Astrocyte (in vitro differentiated cells and primary cell): Measurements from ENCODE around the gene IL4R. TPM values are rescaled to one million over a fixed set of nuclear protein-coding genes. Genes with fewer than 3 reads are reported as not detected.

ENCODE experiments used
- DNase-seq: peaks from one replicate; pipeline ENCODE4 v3.0.0-alpha.2; 2010; ENCODE audit warnings: low read depth
- FAIRE-seq: peaks from 2 replicates; lab custom pipeline; 2011; peaks lifted over from hg19 to GRCh38; lab: Jason Lieb, UNC
- H2AFZ ChIP-seq: 2 replicates; pipeline ENCODE4 v1.6.0; 2012; ENCODE audit warnings: low read depth, low read length, inconsistent platforms
- H3K27ac ChIP-seq: 2 replicates; pipeline ENCODE4 v1.5.1; 2011; ENCODE audit warnings: low read depth, low read length, inconsistent platforms
- H3K27me3 ChIP-seq: 2 replicates; pipeline ENCODE4 v1.6.0; 2011; ENCODE audit warnings: low read length, inconsistent platforms; ENCODE audit not compliant: insufficient read depth
- H3K36me3 ChIP-seq: 2 replicates; pipeline ENCODE4 v1.5.1; 2011; ENCODE audit warnings: low read length, inconsistent platforms; ENCODE audit not compliant: insufficient read depth
- H3K4me1 ChIP-seq: 2 replicates; pipeline ENCODE4 v1.5.1; 2011; ENCODE audit warnings: low read length, inconsistent platforms; ENCODE audit not compliant: insufficient read depth
- H3K4me2 ChIP-seq: 2 replicates; pipeline ENCODE4 v1.6.0; 2012; ENCODE audit warnings: low read length, inconsistent platforms
- H3K4me3 ChIP-seq: 2 replicates; pipeline ENCODE4 v1.5.1; 2011; ENCODE audit warnings: low read depth, mild to moderate bottlenecking, low read length, inconsistent platforms; ENCODE audit not compliant: insufficient read depth
- H3K79me2 ChIP-seq: 2 replicates; pipeline ENCODE4 v1.6.0; 2012; ENCODE audit warnings: mild to moderate bottlenecking, low read length, inconsistent platforms; ENCODE audit not compliant: insufficient read depth
- H3K9ac ChIP-seq: 2 replicates; pipeline ENCODE4 v1.6.0; 2012; ENCODE audit warnings: mild to moderate bottlenecking, low read length, inconsistent platforms
- H3K9me3 ChIP-seq: 2 replicates; pipeline ENCODE4 v1.5.1; 2012; ENCODE audit warnings: low read depth, mild to moderate bottlenecking, low read length, inconsistent platforms; ENCODE audit not compliant: insufficient read depth
- H4K20me1 ChIP-seq: 2 replicates; pipeline ENCODE4 v1.6.0; 2012; ENCODE audit warnings: low read length, inconsistent platforms; ENCODE audit not compliant: insufficient read depth
- H3K27ac Mint-ChIP-seq: one replicate; pipeline ENCODE4 v1.8.0; 2021; ENCODE audit warnings: mild to moderate bottlenecking, mixed read lengths; ENCODE audit not compliant: unreplicated experiment
- H3K27me3 Mint-ChIP-seq: one replicate; pipeline ENCODE4 v1.8.0; 2021; ENCODE audit warnings: low read depth, mixed read lengths; ENCODE audit not compliant: unreplicated experiment
- H3K36me3 Mint-ChIP-seq: one replicate; pipeline ENCODE4 v1.8.0; 2021; ENCODE audit warnings: low read depth, mixed read lengths; ENCODE audit not compliant: unreplicated experiment
- H3K4me1 Mint-ChIP-seq: one replicate; pipeline ENCODE4 v1.8.0; 2021; ENCODE audit warnings: low read depth, mixed read lengths; ENCODE audit not compliant: unreplicated experiment
- H3K4me3 Mint-ChIP-seq: one replicate; pipeline ENCODE4 v1.8.0; 2021; ENCODE audit warnings: mild to moderate bottlenecking, moderate library complexity, mixed read lengths; ENCODE audit not compliant: unreplicated experiment
- H3K9me3 Mint-ChIP-seq: one replicate; pipeline ENCODE4 v1.8.0; 2021; ENCODE audit warnings: mild to moderate bottlenecking, mixed read lengths; ENCODE audit not compliant: unreplicated experiment
- CTCF ChIP-seq: IDR thresholded peaks from 2 replicates; pipeline ENCODE4 v1.5.1; 2011; ENCODE audit warnings: low read depth, mild to moderate bottlenecking, inconsistent platforms, low read length, moderate library complexity; ENCODE audit not compliant: insufficient read depth
- EZH2 ChIP-seq: IDR thresholded peaks from 2 replicates; pipeline ENCODE4 v1.6.1; 2012; ENCODE audit warnings: mild to moderate bottlenecking, low read length, inconsistent platforms; ENCODE audit not compliant: insufficient read depth
- total RNA-seq: library from RNA; stranded (reverse); gene quantifications from 2 replicates; pipeline ENCODE4 v1.2.1, GENCODE V29; 2021

Gene IL4R
- total RNA-seq, 1 donor from 2014 or later: 17.5 TPM

- Mint-ChIP-seq H3K4me1 (peaks cover 11% of the 10 kb centered on the region), H3K9me3 (peaks cover 2% of the 10 kb centered on the region), H3K27ac (peak within 1 kb of the TSS; percentile 83), H3K27me3 (no peaks in the 10 kb centered on the region), H3K4me3 (peak within 1 kb of the TSS; percentile 88), H3K36me3 (no peaks in the 10 kb centered on the region)
- FAIRE-seq: no peak
- Histone ChIP-seq H3K4me3 (peak within 1 kb of the TSS; percentile 77), H3K36me3 (no peaks in the 10 kb centered on the region), H3K9ac (peak within 1 kb of the TSS; percentile 87), H3K27me3 (no peaks in the 10 kb centered on the region), H3K79me2 (peaks cover 9% of the 10 kb centered on the region), H4K20me1 (no peaks in the 10 kb centered on the region), H3K9me3 (no peaks in the 10 kb centered on the region), H3K27ac (peak within 1 kb of the TSS; percentile 86), H3K4me2 (peak within 1 kb of the TSS; percentile 95), H3K4me1 (peaks cover 20% of the 10 kb centered on the region), H2AFZ (peak within 1 kb of the TSS; percentile 99)
- DNase-seq: peak; percentile 89
- TF ChIP-seq CTCF: no peak
- no peak for TF ChIP-seq EZH2
Measured at GRCh38 chr16:27268376-27269299, 45.1 kb upstream of the IL4R start, which contains the start of gene NSMCE1. TSS of gene NSMCE1 (minus strand) at chr16:27268772. CDS start at chr16:27257570, 11,202 bp downstream.

- FAIRE-seq (no peak), DNase-seq (no peak)
- no peaks in the 10 kb centered on the region for H4K20me1 ChIP-seq
- H3K4me1 ChIP-seq: peaks cover 16% of the 10 kb centered on the region
- H2AFZ ChIP-seq: no peak overlapping the region
- H3K36me3 ChIP-seq: no peaks in the 10 kb centered on the region
- peak overlapping the region; percentile 77 for H3K4me3 ChIP-seq
- H3K27me3 ChIP-seq: no peaks in the 10 kb centered on the region
- TF ChIP-seq CTCF: no peak
- no peak for TF ChIP-seq EZH2
- Mint-ChIP-seq H3K9me3 (peaks cover 2% of the 10 kb centered on the region), H3K4me3 (peak overlapping the region; percentile 88), H3K27me3 (no peaks in the 10 kb centered on the region), H3K36me3 (no peaks in the 10 kb centered on the region), H3K4me1 (peaks cover 13% of the 10 kb centered on the region), H3K27ac (no peak overlapping the region)
- no peaks in the 10 kb centered on the region for H3K9me3 ChIP-seq
- peaks cover 9% of the 10 kb centered on the region for H3K79me2 ChIP-seq
- peak overlapping the region; percentile 87 for H3K9ac ChIP-seq
- peak overlapping the region; percentile 95 for H3K4me2 ChIP-seq
- no peak overlapping the region for H3K27ac ChIP-seq
Measured at GRCh38 chr16:27269300-27270150, 44.2 kb upstream of the IL4R start.
